Stomach (tissue), 9 donors: ENCODE measurements around the gene EHD3. TPM values are rescaled to one million over a fixed set of nuclear protein-coding genes. Genes with fewer than 3 reads are reported as not detected.

ENCODE experiments used
- DNase-seq, 2 donors: peaks; one replicate each; pipeline versions ENCODE4 v3.0.0 to v3.0.0-alpha.2; 2013 to 2019
- H3K27ac ChIP-seq, 5 donors: fragments of 200-600 bp in 4 of 5; sonication (generic) in 4 of 5; one replicate each; pipeline ENCODE4 v1.5.1; 2013 to 2019; ENCODE audit warnings: mild to moderate bottlenecking in 1 of 5, moderate library complexity in 1 of 5
- H3K27me3 ChIP-seq, 3 donors: fragments of 200-600 bp; sonication (generic); one replicate each; pipeline ENCODE4 v1.5.1; 2017 to 2019; ENCODE audit warnings: mixed run types in 1 of 3
- H3K36me3 ChIP-seq, 4 donors: fragments of 200-600 bp; sonication (generic); 1 replicate in 3 of 4; 2 replicates in 1 of 4; pipeline ENCODE4 v1.5.1; 2016 to 2019
- H3K4me1 ChIP-seq, 4 donors: fragments of 200-600 bp; sonication (generic); one replicate each; pipeline ENCODE4 v1.5.1; 2016 to 2019
- H3K4me3 ChIP-seq, 4 donors: fragments of 200-600 bp; sonication (generic) in 3 of 4; one replicate each; pipeline ENCODE4 v1.5.1; 2016 to 2019; ENCODE audit warnings: mild to moderate bottlenecking in 1 of 4
- H3K9me3 ChIP-seq, 4 donors: fragments of 200-600 bp; sonication (generic); one replicate each; pipeline ENCODE4 v1.5.1; 2016 to 2019
- CTCF ChIP-seq, 7 experiments: fragments of 450-650 bp in 4 of 7; fragments of 200-600 bp in 3 of 7; sonication (generic) in 3 of 7; IDR thresholded peaks; one replicate each; pipeline ENCODE4 v1.5.1; 2016 to 2019; ENCODE audit warnings: antibody characterized with exemption in 7 of 7, control low read depth in 2 of 7, mild to moderate bottlenecking in 1 of 7
- EP300 ChIP-seq: sonication (generic); formaldehyde crosslinking; IDR thresholded peaks from one replicate; pipeline ENCODE4 v1.6.1; 2017; ENCODE audit warnings: antibody characterized with exemption
- POLR2A ChIP-seq, 4 donors: fragments of 450-650 bp; IDR thresholded peaks; one replicate each; pipeline ENCODE4 v1.6.1; 2016; ENCODE audit warnings: antibody characterized with exemption in 4 of 4, control low read depth in 2 of 4, mild to moderate bottlenecking in 1 of 4, moderate library complexity in 1 of 4
- POLR2AphosphoS5 ChIP-seq, 3 donors: sonication (generic); formaldehyde crosslinking; IDR thresholded peaks; one replicate each; pipeline ENCODE4 v1.6.1; 2016; ENCODE audit warnings: antibody characterized with exemption in 3 of 3
- WGBS, 5 donors: extraction: QIAGEN DNeasy Blood & Tissue Kit in 3 of 5; methylation state at CpG; one replicate each; pipeline versions ENCODE4 v1.1.5 to v1.1.7; 2013 to 2018; 5-methylcytosine and 5-hydroxymethylcytosine counted together
- intact Hi-C: fragments of 100-400 bp; cut with DNase I; formaldehyde crosslinking; loops from one replicate; pipeline ENCODE4 v1.15.1; 2023; ENCODE audit warnings: low total_unique reads
- polyA plus RNA-seq, 3 donors: library from polyadenylated mRNA; stranded (reverse); fragments of 200-250 nt; gene quantifications; one replicate each; pipeline ENCODE4 v1.2.3, GENCODE V29; 2013
- total RNA-seq, 5 donors: library from RNA; depleted of rRNA; stranded (reverse); fragments of >200 nt; gene quantifications; one replicate each; pipeline versions ENCODE4 v1.1.0 to v1.2.3, GENCODE V29; 2014 to 2016
- donor health status: healthy with polysubstance abuse.
- donor health status: Bipolar disorder and iron deficiency.
- donor health status: healthy.

EHD3 gene
- total and polyA plus RNA-seq, 8 donors, result 0.45 to 7.5 (median 3.6) TPM

- Histone ChIP-seq H3K36me3 (peaks cover 0 to 11% (median 4%) of the 10 kb centered on the region in 4 donors), H3K27ac (no peak overlapping the region), H3K9me3 (no peaks in the 10 kb centered on the region), H3K4me3 (no peak overlapping the region), H3K4me1 (no peaks in the 10 kb centered on the region), H3K27me3 (no peaks in the 10 kb centered on the region)
- 84 to 92% (median 84%) methylated on average over 7 of the region's 7 CpGs for WGBS, 5 donors
- no peak for TF ChIP-seq CTCF (IDR thresholded peaks at IDR 0.05)
- no peak for TF ChIP-seq POLR2A (IDR thresholded peaks at IDR 0.05)
- TF ChIP-seq EP300, result no peak
- no peak for TF ChIP-seq POLR2AphosphoS5 (IDR thresholded peaks at IDR 0.05)
- DNase-seq, result no peak
- intact Hi-C loops, result no loop called here
Observed at GRCh38 chr2:31270822-31271231, 36.9 kb downstream of the EHD3 start.

GRCh38 chr2:31271851-31272267 lies 37.9 kb downstream of the EHD3 start:
- TF ChIP-seq POLR2AphosphoS5 (IDR thresholded peaks at IDR 0.05) (no peak), EP300 (no peak), CTCF (IDR thresholded peaks at IDR 0.05) (no peak), POLR2A (IDR thresholded peaks at IDR 0.05) (no peak)
- no peaks in the 10 kb centered on the region for H3K9me3 ChIP-seq
- no peak overlapping the region for H3K27ac ChIP-seq
- peaks cover 0 to under 1% (median 0%) of the 10 kb centered on the region in 4 donors for H3K36me3 ChIP-seq
- DNase-seq, result no peak
- no peaks in the 10 kb centered on the region for H3K27me3 ChIP-seq
- H3K4me1 ChIP-seq, result no peaks in the 10 kb centered on the region
- intact Hi-C loops, result no loop called here
- H3K4me3 ChIP-seq, result no peak overlapping the region
- 64 to 81% (median 72%) methylated on average over 3 to 4 of the region's 4 CpGs for WGBS, 5 donors

- Histone ChIP-seq H3K4me3 (no peak overlapping the region), H3K4me1 (no peaks in the 10 kb centered on the region), H3K36me3 (no peaks in the 10 kb centered on the region), H3K9me3 (no peaks in the 10 kb centered on the region), H3K27ac (no peak overlapping the region), H3K27me3 (no peaks in the 10 kb centered on the region)
- no peak for TF ChIP-seq CTCF (IDR thresholded peaks at IDR 0.05)
- TF ChIP-seq EP300, result no peak
- TF ChIP-seq POLR2A (IDR thresholded peaks at IDR 0.05), result no peak
- no peak for TF ChIP-seq POLR2AphosphoS5 (IDR thresholded peaks at IDR 0.05)
- DNase-seq, result peak in 1 of 2 donors; percentile 58
- WGBS, 5 donors, result 72 to 78% (median 74%) methylated on average over 5 of the region's 5 CpGs
- intact Hi-C loops, result no loop called here
Observed at GRCh38 chr2:31274401-31275075, 40.6 kb downstream of the EHD3 start.

- intact Hi-C loops, result no loop called here
- TF ChIP-seq POLR2A (IDR thresholded peaks at IDR 0.05), result no peak
- TF ChIP-seq EP300, result no peak
- no peak for TF ChIP-seq CTCF (IDR thresholded peaks at IDR 0.05)
- no peak for TF ChIP-seq POLR2AphosphoS5 (IDR thresholded peaks at IDR 0.05)
- DNase-seq, result no peak
- H3K4me1 ChIP-seq, result no peaks in the 10 kb centered on the region
- H3K4me3 ChIP-seq, result no peak overlapping the region
- WGBS, 5 donors, result 67 to 89% (median 79%) methylated on average over 5 of the region's 5 CpGs
- no peaks in the 10 kb centered on the region for H3K36me3 ChIP-seq
- H3K27ac ChIP-seq, result no peak overlapping the region
- H3K27me3 ChIP-seq, result no peaks in the 10 kb centered on the region
- no peaks in the 10 kb centered on the region for H3K9me3 ChIP-seq
Observed at GRCh38 chr2:31275976-31276375, 42.0 kb downstream of the EHD3 start.
